Measurements from ENCODE around the gene C5orf15. TPM values are rescaled to one million over a fixed set of nuclear protein-coding genes. Genes with fewer than 3 reads are reported as not detected.
"Not testable (repeated sequence)": the region's sequence is repeated elsewhere in the genome, so short reads cannot be mapped to it uniquely, and the experiment has no call there.

Gene C5orf15
- total RNA-seq, 2 experiments from 2014 or later: 19.1 to 24.8 TPM

DNA sequence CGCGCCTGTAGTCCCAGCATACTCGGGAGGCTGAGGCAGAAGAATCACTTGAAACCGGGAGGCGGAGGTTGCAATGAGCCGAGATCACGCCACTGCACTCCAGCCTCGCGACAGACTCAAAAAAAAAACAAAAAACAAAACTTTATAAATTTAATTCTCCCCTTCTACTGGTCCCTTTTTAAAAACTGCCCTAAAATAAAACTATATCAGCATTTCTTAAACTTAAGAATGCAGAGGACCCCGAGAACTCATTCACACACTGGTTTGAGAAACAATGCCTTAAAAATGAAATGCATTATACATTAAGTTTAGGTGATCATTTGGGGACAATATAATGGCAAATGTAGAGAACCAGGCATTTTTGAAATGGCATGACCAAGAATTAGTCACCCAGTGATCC lies 2.3 kb downstream of the C5orf15 start:
- H3K4me1 Mint-ChIP-seq: peaks cover 43% of the 10 kb centered on the region
- no peak overlapping the region for H3K27ac Mint-ChIP-seq
- peaks cover 29% of the 10 kb centered on the region for H3K36me3 Mint-ChIP-seq
- ATAC-seq (ENCODE audit: low read depth) (no peak), DNase-seq (no peak)
- no peaks in the 10 kb centered on the region for H3K9me3 Mint-ChIP-seq
- H3K27me3 Mint-ChIP-seq: no peaks in the 10 kb centered on the region
- H3K4me3 Mint-ChIP-seq: no peak overlapping the region
- POLR2A ChIA-PET: no interaction called here

- DNase-seq: no peak
- Mint-ChIP-seq H3K27ac (peak overlapping the region; percentile 71), H3K27me3 (no peaks in the 10 kb centered on the region), H3K36me3 (peaks cover 40% of the 10 kb centered on the region), H3K4me3 (peak overlapping the region; percentile 61), H3K4me1 (peaks cover 44% of the 10 kb centered on the region), H3K9me3 (no peaks in the 10 kb centered on the region)
- no peak for ATAC-seq (ENCODE audit: low read depth)
- POLR2A ChIA-PET: interaction anchor here (1.2 to 1.8 kb wide), 2 partner anchors 10 to 40 kb away, joined by 4 read pairs; no protein-coding TSS in a partner anchor
Observed at GRCh38 chr5:133963493-133964128, 4.8 kb downstream of the C5orf15 start.

- peak; percentile 15 for ATAC-seq (ENCODE audit: low read depth)
- Mint-ChIP-seq H3K27ac (peak overlapping the region; percentile 71), H3K36me3 (peaks cover 39% of the 10 kb centered on the region), H3K4me3 (peak overlapping the region; percentile 61), H3K4me1 (peaks cover 43% of the 10 kb centered on the region), H3K9me3 (no peaks in the 10 kb centered on the region), H3K27me3 (no peaks in the 10 kb centered on the region)
- POLR2A ChIA-PET: interaction anchor here (1.1 to 1.8 kb wide), 3 partner anchors 9 to 41 kb away, joined by 4 read pairs; no protein-coding TSS in a partner anchor
- DNase-seq: no peak
Observed at GRCh38 chr5:133962801-133963476, 5.5 kb downstream of the C5orf15 start.

DNA sequence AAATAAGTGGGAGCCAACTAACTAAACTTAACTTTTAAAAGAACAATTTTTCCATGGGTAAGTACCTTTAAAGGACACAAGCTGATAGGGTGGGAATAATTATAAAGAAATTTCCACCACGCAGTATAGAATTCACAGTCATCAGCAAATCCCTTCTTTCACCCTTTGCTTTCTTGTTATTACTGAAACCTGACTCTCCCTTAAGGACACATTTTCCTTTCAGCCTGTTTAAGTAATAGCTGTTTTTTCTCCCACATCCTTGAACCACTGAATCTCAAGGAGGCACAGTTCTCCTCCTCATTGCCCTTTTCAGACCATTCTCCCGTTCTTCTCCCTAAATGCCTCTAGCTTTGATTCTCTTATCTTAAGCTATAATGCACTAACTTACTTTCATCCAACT lies 6.3 kb downstream of the C5orf15 start:
- ATAC-seq (ENCODE audit: low read depth) (no peak), DNase-seq (no peak)
- Mint-ChIP-seq H3K4me3 (no peak overlapping the region), H3K27ac (peak overlapping the region; percentile 71), H3K27me3 (no peaks in the 10 kb centered on the region), H3K4me1 (peaks cover 45% of the 10 kb centered on the region), H3K9me3 (no peaks in the 10 kb centered on the region), H3K36me3 (peaks cover 41% of the 10 kb centered on the region)
- POLR2A ChIA-PET: interaction anchor here (0.7 to 1.8 kb wide), 3 partner anchors 9 to 935 kb away, joined by 3 to 4 read pairs (median 4); no protein-coding TSS in a partner anchor

DNA sequence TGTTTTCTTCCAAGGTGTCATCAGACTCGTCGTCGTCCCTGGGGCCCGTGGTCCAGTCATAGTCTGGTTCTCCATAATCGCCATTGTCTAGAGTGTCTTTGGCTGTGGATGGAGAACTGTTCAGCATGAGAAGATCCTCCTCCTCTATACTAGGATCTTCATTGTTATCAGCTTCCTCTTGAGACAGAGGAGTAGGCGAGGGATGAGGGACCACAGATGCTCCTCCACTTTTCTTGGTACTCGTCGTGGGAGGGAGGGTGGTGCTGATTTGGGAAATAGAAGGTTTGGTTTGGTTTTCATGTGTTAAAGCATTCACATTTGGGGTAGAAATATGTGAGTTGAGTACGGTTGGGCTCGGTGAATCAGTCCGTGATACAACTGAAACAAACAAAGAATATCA lies 8.8 kb downstream of the C5orf15 start:
- ATAC-seq (ENCODE audit: low read depth) (no peak), DNase-seq (no peak)
- Mint-ChIP-seq H3K36me3 (peaks cover 41% of the 10 kb centered on the region), H3K27ac (no peak overlapping the region), H3K27me3 (no peaks in the 10 kb centered on the region), H3K4me3 (no peak overlapping the region), H3K4me1 (peaks cover 36% of the 10 kb centered on the region), H3K9me3 (no peaks in the 10 kb centered on the region)
- POLR2A ChIA-PET: no interaction called here

DNA sequence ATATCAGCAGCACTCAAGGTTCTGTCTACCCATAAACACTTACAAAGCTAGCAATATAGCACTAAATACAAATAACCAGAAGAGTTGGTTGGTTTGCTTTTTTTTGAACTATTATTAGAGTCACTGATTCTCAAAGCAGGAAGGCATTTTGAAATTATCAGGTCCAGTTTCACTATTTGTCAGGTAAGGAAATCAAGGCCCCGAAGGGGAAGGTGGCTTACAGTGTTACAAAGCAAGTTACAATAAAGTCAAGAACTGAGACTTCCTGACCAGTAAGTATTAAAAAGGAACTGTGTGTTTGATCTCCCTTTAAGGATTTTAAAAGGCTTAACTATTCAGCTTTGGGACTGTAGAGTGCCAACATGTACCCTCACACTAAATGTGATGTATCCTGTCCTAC lies 10.8 kb downstream of the C5orf15 start:
- POLR2A ChIA-PET: no interaction called here
- Mint-ChIP-seq H3K27ac (peak overlapping the region; percentile 79), H3K4me3 (peak overlapping the region; percentile 63), H3K36me3 (peaks cover 28% of the 10 kb centered on the region), H3K4me1 (peaks cover 21% of the 10 kb centered on the region), H3K9me3 (no peaks in the 10 kb centered on the region), H3K27me3 (no peaks in the 10 kb centered on the region)
- DNase-seq (no peak), ATAC-seq (ENCODE audit: low read depth) (peak; percentile 26)

- POLR2A ChIA-PET: interaction anchor here (0.7 kb wide), 1 partner anchor 61 kb away, joined by 4 read pairs; no protein-coding TSS in a partner anchor
- H3K9me3 Mint-ChIP-seq: no peaks in the 10 kb centered on the region
- H3K4me3 Mint-ChIP-seq: no peak overlapping the region
- DNase-seq (no peak), ATAC-seq (ENCODE audit: low read depth) (no peak)
- H3K36me3 Mint-ChIP-seq: peaks cover 23% of the 10 kb centered on the region
- peaks cover 16% of the 10 kb centered on the region for H3K4me1 Mint-ChIP-seq
- no peaks in the 10 kb centered on the region for H3K27me3 Mint-ChIP-seq
- peak overlapping the region; percentile 79 for H3K27ac Mint-ChIP-seq
Observed at GRCh38 chr5:133957080-133957479, 11.3 kb downstream of the C5orf15 start.

DNA sequence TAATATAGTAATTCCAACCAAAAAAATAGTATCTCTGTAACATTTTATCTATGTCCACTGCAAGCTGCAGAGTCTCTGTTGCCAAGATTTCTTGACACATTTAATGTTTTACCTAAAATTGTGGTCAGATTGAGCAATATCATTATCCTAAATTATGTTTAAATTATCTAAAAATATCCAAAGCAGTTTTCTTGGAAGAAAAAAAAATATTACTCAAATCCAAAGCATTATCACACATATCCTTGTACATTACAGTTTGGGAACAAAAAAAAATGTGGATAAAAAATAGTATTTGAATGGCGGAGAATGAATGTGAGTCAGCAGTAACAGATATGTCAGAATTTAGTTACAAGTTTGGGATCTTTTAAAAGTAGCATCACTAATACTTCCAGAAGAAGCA lies 12.2 kb downstream of the C5orf15 start:
- H3K27ac Mint-ChIP-seq; H3K4me3 Mint-ChIP-seq; POLR2A ChIA-PET; DNase-seq; H3K27me3 Mint-ChIP-seq; H3K9me3 Mint-ChIP-seq; ATAC-seq (ENCODE audit: low read depth): not testable (repeated sequence)
- H3K36me3 Mint-ChIP-seq: peaks cover 23% of the 10 kb centered on the region
- peaks cover 16% of the 10 kb centered on the region for H3K4me1 Mint-ChIP-seq

DNA sequence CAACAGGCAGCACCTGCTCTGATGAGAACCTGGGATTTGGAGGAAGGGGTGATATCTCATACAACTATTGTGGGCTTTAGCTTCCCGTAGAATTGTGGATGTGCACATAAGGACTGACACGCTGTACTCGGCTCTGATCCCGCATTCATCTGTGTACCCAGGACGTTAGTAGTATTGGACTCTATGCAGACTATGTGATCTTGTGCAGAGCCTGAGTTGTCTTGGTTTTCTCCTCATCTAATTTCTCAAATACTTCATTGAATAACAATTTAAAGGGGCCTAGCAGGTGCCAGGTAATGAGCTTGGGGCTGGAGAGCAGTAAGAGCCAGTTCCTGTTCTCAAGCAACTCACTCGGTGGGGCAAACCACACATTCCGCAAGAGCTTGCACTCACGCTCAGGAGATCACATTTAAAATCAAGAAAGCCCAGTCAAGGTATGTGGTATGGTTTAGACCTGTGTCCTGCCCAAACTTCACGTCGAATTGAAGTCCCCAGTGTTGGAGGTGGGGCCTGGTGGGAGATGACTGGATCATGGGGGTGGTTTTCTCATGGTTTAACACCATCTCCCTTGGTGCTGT lies 14.8 kb downstream of the C5orf15 start:
- Mint-ChIP-seq H3K9me3 (no peaks in the 10 kb centered on the region), H3K36me3 (peaks cover 12% of the 10 kb centered on the region), H3K4me1 (peaks cover 9% of the 10 kb centered on the region), H3K27me3 (no peaks in the 10 kb centered on the region), H3K4me3 (no peak overlapping the region), H3K27ac (no peak overlapping the region)
- POLR2A ChIA-PET: interaction anchor here (0.7 to 1.1 kb wide), 3 partner anchors 9 to 29 kb away, joined by 3 to 4 read pairs (median 3); no protein-coding TSS in a partner anchor
- ATAC-seq (ENCODE audit: low read depth): no peak
- DNase-seq: no peak

DNA sequence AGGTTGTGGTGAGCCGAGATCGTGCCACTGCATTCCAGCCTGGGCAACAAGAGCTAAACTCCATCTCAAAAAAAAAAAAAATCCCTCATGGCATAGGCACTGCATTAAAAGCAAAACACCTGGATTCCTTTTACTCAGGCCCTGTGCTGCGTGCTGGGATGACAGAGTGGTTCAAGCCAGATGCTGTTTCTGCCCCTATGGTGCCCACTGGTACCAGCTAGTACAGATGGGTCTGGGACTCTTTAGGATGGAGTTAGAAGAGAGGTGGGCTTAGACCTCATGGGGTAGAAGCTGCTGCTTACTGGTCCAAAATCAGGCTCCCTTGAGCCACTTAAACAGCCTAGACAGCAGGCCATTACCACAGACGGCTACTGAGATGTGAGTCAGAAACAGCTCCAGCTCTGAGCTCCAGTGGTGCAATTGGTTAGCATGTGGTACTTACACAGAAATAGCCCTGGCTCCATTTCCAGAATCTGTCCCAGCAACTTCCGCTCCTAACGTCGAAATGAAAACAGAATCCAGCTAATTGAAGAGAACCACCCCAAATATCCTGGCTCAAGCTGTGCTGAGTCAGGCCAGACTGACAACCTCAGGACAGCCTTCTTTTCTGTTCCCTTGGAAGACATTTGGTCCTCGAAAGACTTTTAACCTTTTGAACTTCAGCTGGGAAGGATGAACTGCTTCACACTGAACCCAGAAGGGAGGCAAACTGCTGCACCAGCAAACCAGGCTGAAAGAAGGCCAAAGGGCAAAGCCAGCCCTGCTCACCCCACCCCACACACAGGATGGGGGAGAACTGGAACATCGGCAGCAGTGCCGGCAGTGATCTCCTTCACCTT lies 15.5 kb downstream of the C5orf15 start:
- H3K9me3 Mint-ChIP-seq: no peaks in the 10 kb centered on the region
- H3K4me1 Mint-ChIP-seq: peaks cover 8% of the 10 kb centered on the region
- POLR2A ChIA-PET: interaction anchor here (0.7 to 1.1 kb wide), 3 partner anchors 10 to 29 kb away, joined by 3 to 4 read pairs (median 3); no protein-coding TSS in a partner anchor
- H3K27me3 Mint-ChIP-seq: no peaks in the 10 kb centered on the region
- H3K27ac Mint-ChIP-seq: no peak overlapping the region
- DNase-seq: no peak
- H3K4me3 Mint-ChIP-seq: no peak overlapping the region
- no peak for ATAC-seq (ENCODE audit: low read depth)
- peaks cover 12% of the 10 kb centered on the region for H3K36me3 Mint-ChIP-seq

GRCh38 chr5:133950821-133951612 lies 17.4 kb downstream of the C5orf15 start:
- H3K36me3 Mint-ChIP-seq: peaks cover 8% of the 10 kb centered on the region
- ATAC-seq (ENCODE audit: low read depth): no peak
- no peaks in the 10 kb centered on the region for H3K9me3 Mint-ChIP-seq
- POLR2A ChIA-PET: no interaction called here
- H3K27ac Mint-ChIP-seq: no peak overlapping the region
- H3K27me3 Mint-ChIP-seq: no peaks in the 10 kb centered on the region
- H3K4me1 Mint-ChIP-seq: peaks cover 1% of the 10 kb centered on the region
- H3K4me3 Mint-ChIP-seq: no peak overlapping the region
- no peak for DNase-seq

DNA sequence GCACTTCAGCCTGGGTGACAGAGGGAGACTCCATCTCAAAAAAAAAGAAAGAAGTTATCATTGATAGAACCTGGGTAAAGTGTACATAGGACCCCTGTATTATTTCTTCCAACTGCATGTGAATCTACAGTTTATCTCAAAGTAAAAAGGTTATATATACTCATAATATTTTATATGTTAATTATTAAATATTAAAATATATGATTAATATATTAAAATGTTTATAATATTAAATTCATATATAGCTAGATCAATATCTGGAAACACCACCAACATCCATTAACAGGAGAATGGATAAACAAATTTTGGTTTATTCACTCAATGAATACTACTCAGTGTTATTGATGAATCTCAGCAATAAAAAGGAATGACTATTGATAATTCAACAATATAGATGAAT lies 19.7 kb downstream of the C5orf15 start:
- Mint-ChIP-seq H3K27ac (no peak overlapping the region), H3K4me1 (no peaks in the 10 kb centered on the region), H3K27me3 (no peaks in the 10 kb centered on the region), H3K9me3 (no peaks in the 10 kb centered on the region), H3K36me3 (peaks cover 2% of the 10 kb centered on the region), H3K4me3 (no peak overlapping the region)
- POLR2A ChIA-PET: no interaction called here
- DNase-seq (no peak), ATAC-seq (ENCODE audit: low read depth) (no peak)
